PFSK-1 (cell line): ENCODE data around the gene GAS2L2.

Experiments used
- FOXP2 ChIP-seq: optimal IDR thresholded peaks from 2 replicates; pipeline ENCODE3; 2011; ENCODE audit warnings: borderline replicate concordance, control low read depth, inconsistent platforms; ENCODE audit not compliant: insufficient read depth; ENCODE audit errors: extremely low read length, extremely low read depth
- POLR2AphosphoS5 ChIP-seq: IDR thresholded peaks from 2 replicates; pipeline ENCODE4 v1.6.1; 2012; ENCODE audit warnings: low read depth, mild to moderate bottlenecking, control low read depth, low read length, moderate library complexity
- SIN3A ChIP-seq: IDR thresholded peaks from 2 replicates; pipeline ENCODE4 v1.6.1; 2012; ENCODE audit warnings: mild to moderate bottlenecking, low read length, moderate library complexity, borderline replicate concordance; ENCODE audit not compliant: insufficient read depth
- TAF1 ChIP-seq: IDR thresholded peaks from 2 replicates; pipeline ENCODE4 v1.6.1; 2012; ENCODE audit warnings: low read length, control low read depth, borderline replicate concordance; ENCODE audit not compliant: insufficient read depth
- TF ChIP-seq, protein P1 (sequence below), 2 experiments: IDR thresholded peaks; 2 replicates each; pipeline versions ENCODE4 v1.6.1 to v1.8.0; 2011 to 2012; ENCODE audit warnings: low read depth in 2 of 2, low read length in 2 of 2, control low read depth in 1 of 2, inconsistent platforms in 1 of 2, mild to moderate bottlenecking in 1 of 2, moderate library complexity in 1 of 2; ENCODE audit not compliant: insufficient read depth in 1 of 2

Gene GAS2L2

DNA sequence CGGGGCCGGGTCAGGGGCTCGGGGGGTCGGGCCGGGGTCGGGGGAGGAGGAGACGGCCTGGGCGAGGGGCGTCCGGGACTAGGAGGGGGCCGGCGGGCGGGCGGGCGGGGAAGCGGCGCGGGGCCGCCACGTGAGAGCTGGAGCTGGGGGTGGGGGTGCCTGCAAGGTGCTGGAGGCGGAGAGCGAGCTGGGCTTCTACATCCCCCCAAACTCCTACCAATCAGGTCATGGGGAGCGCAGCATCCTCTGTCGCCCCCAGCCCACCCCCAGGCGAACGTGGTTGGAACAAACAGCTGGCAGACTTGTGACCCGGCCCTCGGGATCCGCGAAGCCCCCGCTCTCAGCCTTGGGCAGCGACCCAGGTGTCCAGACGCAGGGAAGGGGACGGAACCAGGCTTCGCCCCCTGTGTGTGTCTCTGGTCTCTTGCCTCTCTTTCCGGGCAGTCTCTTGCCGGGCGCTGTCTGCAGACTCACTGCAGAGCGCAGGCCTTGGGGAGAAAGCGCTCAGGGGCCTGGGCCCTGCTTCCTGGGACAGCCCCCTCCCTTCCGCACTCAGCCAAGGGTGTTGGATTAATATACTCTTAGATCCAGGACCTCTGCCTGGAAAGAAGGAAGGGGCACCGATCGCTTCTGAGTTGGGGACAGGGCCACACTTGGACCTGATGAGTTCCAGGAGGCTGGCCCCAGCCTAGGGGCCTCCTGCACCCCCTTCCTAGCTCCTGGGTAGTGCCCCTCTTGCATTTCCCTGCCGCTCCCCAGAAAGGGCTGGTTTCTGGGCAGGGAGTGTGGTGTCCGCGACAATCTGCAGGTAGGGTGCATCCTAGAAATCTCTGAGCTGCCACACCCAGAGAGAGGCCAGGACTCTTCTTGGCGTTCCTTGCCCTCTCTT, 20.9 kb downstream of the GAS2L2 start:
- TF ChIP-seq POLR2AphosphoS5, result no peak
- TF ChIP-seq SIN3A, result no peak
- TF ChIP-seq FOXP2, result no peak
- TF ChIP-seq, protein P1, sequence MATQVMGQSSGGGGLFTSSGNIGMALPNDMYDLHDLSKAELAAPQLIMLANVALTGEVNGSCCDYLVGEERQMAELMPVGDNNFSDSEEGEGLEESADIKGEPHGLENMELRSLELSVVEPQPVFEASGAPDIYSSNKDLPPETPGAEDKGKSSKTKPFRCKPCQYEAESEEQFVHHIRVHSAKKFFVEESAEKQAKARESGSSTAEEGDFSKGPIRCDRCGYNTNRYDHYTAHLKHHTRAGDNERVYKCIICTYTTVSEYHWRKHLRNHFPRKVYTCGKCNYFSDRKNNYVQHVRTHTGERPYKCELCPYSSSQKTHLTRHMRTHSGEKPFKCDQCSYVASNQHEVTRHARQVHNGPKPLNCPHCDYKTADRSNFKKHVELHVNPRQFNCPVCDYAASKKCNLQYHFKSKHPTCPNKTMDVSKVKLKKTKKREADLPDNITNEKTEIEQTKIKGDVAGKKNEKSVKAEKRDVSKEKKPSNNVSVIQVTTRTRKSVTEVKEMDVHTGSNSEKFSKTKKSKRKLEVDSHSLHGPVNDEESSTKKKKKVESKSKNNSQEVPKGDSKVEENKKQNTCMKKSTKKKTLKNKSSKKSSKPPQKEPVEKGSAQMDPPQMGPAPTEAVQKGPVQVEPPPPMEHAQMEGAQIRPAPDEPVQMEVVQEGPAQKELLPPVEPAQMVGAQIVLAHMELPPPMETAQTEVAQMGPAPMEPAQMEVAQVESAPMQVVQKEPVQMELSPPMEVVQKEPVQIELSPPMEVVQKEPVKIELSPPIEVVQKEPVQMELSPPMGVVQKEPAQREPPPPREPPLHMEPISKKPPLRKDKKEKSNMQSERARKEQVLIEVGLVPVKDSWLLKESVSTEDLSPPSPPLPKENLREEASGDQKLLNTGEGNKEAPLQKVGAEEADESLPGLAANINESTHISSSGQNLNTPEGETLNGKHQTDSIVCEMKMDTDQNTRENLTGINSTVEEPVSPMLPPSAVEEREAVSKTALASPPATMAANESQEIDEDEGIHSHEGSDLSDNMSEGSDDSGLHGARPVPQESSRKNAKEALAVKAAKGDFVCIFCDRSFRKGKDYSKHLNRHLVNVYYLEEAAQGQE (IDR thresholded peaks at IDR 0.05; ENCODE audit: insufficient read depth in 1 of 2, low read depth in 2 of 2, low read length in 2 of 2), result no peak

DNA sequence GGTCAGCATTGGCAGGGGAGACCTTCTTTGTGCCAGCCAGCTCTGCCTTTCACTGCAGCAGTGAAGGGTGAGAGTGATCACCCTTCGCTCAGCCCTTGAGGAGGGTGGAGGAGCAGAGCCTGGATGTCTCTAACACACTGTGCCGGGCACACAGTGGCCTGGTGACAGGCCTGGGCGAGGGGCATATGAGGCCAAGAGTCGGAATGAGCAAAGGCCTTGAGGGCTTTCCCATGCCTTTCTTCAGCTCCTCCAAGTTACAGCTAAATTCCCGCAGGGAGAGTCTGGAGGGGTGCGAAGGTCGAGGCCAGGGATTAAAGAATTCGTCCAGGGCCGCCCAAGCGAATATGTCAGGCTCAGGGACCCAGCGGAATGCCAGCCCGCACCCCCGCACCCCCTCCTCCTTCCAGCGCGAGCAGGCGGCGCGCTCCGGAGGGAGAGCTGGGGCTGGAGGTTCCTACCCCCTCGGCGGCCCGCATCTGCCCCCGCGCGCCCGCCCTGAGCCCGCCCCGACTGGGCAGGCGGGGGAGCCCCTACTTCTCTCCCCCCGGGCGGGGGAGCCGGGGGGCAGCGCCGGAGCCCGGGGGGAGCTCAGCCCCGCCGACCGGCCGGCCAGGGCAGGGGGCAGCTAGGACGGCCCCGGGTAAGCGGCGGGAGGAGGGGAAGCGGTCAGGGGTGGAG, 21.7 kb downstream of the GAS2L2 start, which contains the start of gene RASL10B:
RASL10B (plus strand) TSS at position 401 of the 678 bp plus-strand sequence. CDS start 3,546 bp downstream, outside the sequence.
- TF ChIP-seq, protein P1 (IDR thresholded peaks at IDR 0.05; ENCODE audit: insufficient read depth in 1 of 2, low read depth in 2 of 2, low read length in 2 of 2), result no peak
- TF ChIP-seq POLR2AphosphoS5 (no peak), FOXP2 (no peak), SIN3A (no peak), TAF1 (no peak)

DNA sequence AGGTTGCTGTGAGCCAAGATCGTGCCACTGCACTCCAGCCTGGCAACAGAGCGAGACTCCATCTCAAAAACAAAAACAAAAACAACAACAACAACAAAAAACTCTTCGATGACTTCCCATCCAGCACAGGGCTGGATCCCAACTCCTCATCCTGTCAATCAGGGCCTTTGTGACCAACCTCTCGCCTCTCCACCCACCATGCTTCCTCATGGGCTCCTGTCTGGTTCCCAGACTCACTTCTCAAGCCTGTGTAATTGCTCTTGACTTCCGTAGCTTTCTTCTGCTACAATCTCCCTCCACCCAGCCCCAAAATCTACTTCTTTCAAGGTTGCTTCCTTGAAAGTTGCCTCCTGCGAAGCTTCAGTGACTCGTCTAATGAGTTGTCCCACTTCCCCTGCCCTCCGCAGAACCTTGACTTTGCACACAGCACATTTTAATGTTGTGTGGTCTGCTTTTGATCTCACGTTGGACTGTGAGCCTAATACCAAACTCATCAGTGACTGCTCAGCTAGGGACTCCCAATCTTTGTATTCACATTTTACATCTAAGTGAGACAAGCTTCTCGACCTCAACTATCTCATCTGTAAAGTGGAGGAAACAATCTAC, 22.5 kb downstream of the GAS2L2 start:
- TF ChIP-seq TAF1 (no peak), FOXP2 (no peak), POLR2AphosphoS5 (no peak), SIN3A (no peak)
- TF ChIP-seq, protein P1 (IDR thresholded peaks at IDR 0.05; ENCODE audit: insufficient read depth in 1 of 2, low read depth in 2 of 2, low read length in 2 of 2), result no peak

DNA sequence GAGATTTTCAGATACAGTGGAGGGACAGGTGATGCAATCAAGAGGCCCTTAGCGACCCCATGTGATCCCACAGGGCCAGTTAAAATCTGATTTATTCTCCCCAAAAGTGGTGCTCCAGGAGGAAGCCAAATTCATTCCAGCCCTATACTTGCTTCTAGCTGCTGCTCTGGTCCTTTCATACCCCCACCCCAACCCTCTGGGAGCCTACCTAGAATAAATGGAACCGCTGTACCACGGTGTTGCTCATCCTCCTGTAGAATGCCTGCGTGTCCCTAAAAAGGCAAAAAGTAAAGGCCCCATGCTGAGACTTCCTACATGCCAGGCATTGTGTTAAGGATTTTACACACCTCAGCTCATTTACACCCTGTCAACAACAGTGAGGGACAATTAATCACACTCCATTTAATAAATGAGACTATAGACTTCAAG, 23.6 kb downstream of the GAS2L2 start:
- no peak for TF ChIP-seq POLR2AphosphoS5
- TF ChIP-seq TAF1, result no peak
- TF ChIP-seq, protein P1 (IDR thresholded peaks at IDR 0.05; ENCODE audit: insufficient read depth in 1 of 2, low read depth in 2 of 2, low read length in 2 of 2), result no peak
- no peak for TF ChIP-seq SIN3A
- no peak for TF ChIP-seq FOXP2
